ENCODE results near the gene NDEL1.

The NDEL1 gene

GRCh38 chr17:8463099-8463498 lies 27.4 kb downstream of the NDEL1 start:
- DNase-seq (ENCODE audit: low read depth, low spot score), result peak; percentile 75
- ChIA-PET POLR2A (interaction anchor here (1.0 kb wide), 1 partner anchor 15 kb away, joined by 3 read pairs; no protein-coding TSS in a partner anchor), CTCF (interaction anchor here (1.0 to 1.6 kb wide), 3 partner anchors 11 to 283 kb away, joined by 3 to 5 read pairs (median 3); no protein-coding TSS in a partner anchor)
- TF ChIP-seq, protein P1, sequence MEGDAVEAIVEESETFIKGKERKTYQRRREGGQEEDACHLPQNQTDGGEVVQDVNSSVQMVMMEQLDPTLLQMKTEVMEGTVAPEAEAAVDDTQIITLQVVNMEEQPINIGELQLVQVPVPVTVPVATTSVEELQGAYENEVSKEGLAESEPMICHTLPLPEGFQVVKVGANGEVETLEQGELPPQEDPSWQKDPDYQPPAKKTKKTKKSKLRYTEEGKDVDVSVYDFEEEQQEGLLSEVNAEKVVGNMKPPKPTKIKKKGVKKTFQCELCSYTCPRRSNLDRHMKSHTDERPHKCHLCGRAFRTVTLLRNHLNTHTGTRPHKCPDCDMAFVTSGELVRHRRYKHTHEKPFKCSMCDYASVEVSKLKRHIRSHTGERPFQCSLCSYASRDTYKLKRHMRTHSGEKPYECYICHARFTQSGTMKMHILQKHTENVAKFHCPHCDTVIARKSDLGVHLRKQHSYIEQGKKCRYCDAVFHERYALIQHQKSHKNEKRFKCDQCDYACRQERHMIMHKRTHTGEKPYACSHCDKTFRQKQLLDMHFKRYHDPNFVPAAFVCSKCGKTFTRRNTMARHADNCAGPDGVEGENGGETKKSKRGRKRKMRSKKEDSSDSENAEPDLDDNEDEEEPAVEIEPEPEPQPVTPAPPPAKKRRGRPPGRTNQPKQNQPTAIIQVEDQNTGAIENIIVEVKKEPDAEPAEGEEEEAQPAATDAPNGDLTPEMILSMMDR (IDR thresholded peaks at IDR 0.05; ENCODE audit: insufficient read depth, low read length, missing control alignments), result no peak
- H3K4me3 ChIP-seq (ENCODE audit: low read depth, low read length), result no peak overlapping the region

- CTCF ChIA-PET, result interaction anchor here (1.2 kb wide), 1 partner anchor 9 kb away, joined by 3 read pairs; no protein-coding TSS in a partner anchor
- TF ChIP-seq, protein P1 (IDR thresholded peaks at IDR 0.05; ENCODE audit: insufficient read depth, low read length, missing control alignments), result no peak
- no peak overlapping the region for H3K4me3 ChIP-seq (ENCODE audit: low read depth, low read length)
- POLR2A ChIA-PET, result no interaction called here
- DNase-seq (ENCODE audit: low read depth, low spot score), result no peak
Observed at GRCh38 chr17:8464941-8465340, 29.3 kb downstream of the NDEL1 start.

GRCh38 chr17:8465356-8465755 lies 29.7 kb downstream of the NDEL1 start:
- CTCF ChIA-PET, result interaction anchor here (1.2 kb wide), 1 partner anchor 9 kb away, joined by 3 read pairs; no protein-coding TSS in a partner anchor
- POLR2A ChIA-PET, result no interaction called here
- DNase-seq (ENCODE audit: low read depth, low spot score), result no peak
- TF ChIP-seq, protein P1 (IDR thresholded peaks at IDR 0.05; ENCODE audit: insufficient read depth, low read length, missing control alignments), result no peak
- no peak overlapping the region for H3K4me3 ChIP-seq (ENCODE audit: low read depth, low read length)

GRCh38 chr17:8465759-8466158 lies 30.1 kb downstream of the NDEL1 start:
- ChIA-PET CTCF (interaction anchor here (1.2 kb wide), 1 partner anchor 9 kb away, joined by 3 read pairs; no protein-coding TSS in a partner anchor), POLR2A (no interaction called here)
- no peak for DNase-seq (ENCODE audit: low read depth, low spot score)
- H3K4me3 ChIP-seq (ENCODE audit: low read depth, low read length), result no peak overlapping the region
- TF ChIP-seq, protein P1 (IDR thresholded peaks at IDR 0.05; ENCODE audit: insufficient read depth, low read length, missing control alignments), result no peak

DNA sequence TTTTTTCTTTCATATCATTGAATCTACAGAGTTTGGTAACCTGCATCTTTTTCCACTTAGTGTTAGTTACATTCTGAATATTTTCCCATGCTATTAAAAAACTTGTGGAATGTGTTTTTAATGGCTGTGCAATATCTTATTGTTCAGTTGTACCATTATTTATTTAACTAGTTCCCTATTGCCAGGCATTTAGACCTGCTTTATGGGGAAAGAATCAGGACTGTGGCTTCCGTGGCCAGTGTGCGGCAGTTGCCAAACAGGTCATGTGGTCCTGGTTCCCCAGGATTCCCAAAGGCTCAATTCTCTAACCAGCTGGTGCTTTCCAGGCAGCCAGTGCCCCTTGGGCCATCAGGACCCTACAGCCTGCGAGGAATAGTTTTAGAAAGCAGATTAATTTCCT lies 30.8 kb downstream of the NDEL1 start:
- TF ChIP-seq, protein P1 (IDR thresholded peaks at IDR 0.05; ENCODE audit: insufficient read depth, low read length, missing control alignments), result no peak
- CTCF ChIA-PET, result no interaction called here
- POLR2A ChIA-PET, result interaction anchor here (0.5 kb wide), 1 partner anchor 244 kb away, joined by 3 read pairs; no protein-coding TSS in a partner anchor
- no peak overlapping the region for H3K4me3 ChIP-seq (ENCODE audit: low read depth, low read length)
- DNase-seq (ENCODE audit: low read depth, low spot score), result peak; percentile 71

DNA sequence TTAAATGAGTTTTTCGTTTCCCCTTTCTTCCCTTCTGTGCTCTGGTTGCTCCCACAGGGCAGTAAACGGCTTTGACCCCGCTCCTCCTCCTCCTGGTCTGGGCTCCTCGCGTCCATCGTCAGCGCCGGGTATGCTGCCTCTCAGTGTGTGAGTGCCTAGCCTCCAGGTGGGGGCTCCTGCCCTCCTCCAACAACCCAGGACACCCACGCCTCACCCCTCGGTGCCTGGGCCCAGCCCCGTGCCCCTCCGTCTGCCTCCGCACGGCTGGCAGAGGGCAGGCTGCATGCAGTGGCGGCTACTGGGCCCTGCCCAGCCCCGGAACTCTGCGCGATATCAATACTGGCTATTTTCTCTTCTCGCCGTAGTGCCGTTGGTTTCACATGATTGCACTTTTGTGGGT lies 31.2 kb downstream of the NDEL1 start:
- no peak for DNase-seq (ENCODE audit: low read depth, low spot score)
- POLR2A ChIA-PET, result interaction anchor here (0.5 kb wide), 1 partner anchor 244 kb away, joined by 3 read pairs; no protein-coding TSS in a partner anchor
- CTCF ChIA-PET, result interaction anchor here (1.1 to 2.1 kb wide), 4 partner anchors 9 to 279 kb away, joined by 3 to 6 read pairs (median 4); no protein-coding TSS in a partner anchor
- TF ChIP-seq, protein P1 (IDR thresholded peaks at IDR 0.05; ENCODE audit: insufficient read depth, low read length, missing control alignments), result no peak
- H3K4me3 ChIP-seq (ENCODE audit: low read depth, low read length), result no peak overlapping the region

All from AG04449 (cell line).